Measurements from ENCODE around the gene FAM9C.
A peak's percentile ranks its signal among the peaks of the same experiment; 100 is the strongest.
"Not testable (repeated sequence)": the region's sequence is repeated elsewhere in the genome, so short reads cannot be mapped to it uniquely, and the experiment has no call there.

The FAM9C gene

DNA sequence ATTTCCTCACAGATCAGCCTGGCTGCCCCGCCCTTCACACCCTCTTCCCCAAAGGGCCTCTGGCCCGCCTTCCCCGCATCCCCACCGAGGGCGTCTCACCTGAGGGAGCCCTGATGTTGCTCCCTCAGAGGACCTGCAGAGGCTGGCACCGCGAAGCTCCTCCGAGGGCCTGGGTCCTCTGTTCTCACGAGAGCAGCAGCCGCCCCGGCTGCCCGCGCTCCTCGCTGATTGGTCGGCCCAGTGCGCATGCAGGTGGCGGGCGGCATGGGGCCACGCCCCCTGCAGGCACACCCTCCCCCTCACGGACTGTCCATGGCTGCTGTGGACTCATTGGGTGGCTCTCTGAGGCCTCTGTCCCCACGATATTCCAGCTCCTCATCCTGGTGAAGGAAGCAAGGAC, at the start of gene FAM9C:
FAM9C (minus strand) TSS at position 180 of the 400 bp plus-strand sequence. CDS start 831 bp downstream, outside the sequence.
- no peak for DNase-seq

- no peak for DNase-seq
Measured at GRCh38 chrX:13093529-13094140, 49.2 kb upstream of the FAM9C start.

GRCh38 chrX:13092455-13092941, 48.1 kb upstream of the FAM9C start:
- no peak for DNase-seq

- DNase-seq: peak; percentile 3
Measured at GRCh38 chrX:13091111-13091765, 46.8 kb upstream of the FAM9C start.

DNA sequence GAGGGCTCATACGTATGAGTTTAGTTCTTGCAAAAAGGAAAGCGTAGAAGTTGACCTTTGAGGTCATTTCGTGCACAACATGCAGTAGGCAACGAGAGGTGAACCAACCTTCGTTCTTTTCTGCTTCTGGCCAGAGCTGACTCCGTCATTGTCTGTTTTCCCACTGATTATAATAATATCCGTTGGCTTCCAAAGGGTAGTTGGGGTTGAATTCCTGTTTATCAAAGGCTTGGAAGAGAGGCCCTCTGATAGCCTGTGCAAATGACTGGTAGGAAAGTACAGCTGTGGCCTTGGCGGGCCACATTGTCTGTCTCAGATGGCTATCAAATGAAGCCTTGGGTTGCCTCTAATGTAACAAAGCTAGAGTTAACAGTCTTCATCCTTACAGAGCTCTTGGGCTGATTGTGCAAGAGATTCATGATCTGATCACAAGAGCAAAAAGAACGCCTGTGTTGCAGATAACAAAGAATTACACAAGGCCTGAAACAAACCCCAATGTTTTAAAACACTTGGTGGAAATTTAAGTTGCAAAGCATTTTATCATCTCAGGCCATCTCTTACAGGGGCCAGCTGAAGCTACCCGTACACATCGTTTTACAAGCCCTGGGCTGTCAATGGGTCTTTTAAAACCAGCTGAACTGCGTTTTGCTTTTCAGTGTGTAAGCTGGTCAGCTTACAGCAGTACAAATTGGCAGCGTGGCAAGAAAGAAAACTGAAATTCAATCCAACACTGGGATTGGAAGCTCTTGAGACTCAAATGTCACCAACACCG, 46.1 kb upstream of the FAM9C start:
- DNase-seq: peak; percentile 24

DNA sequence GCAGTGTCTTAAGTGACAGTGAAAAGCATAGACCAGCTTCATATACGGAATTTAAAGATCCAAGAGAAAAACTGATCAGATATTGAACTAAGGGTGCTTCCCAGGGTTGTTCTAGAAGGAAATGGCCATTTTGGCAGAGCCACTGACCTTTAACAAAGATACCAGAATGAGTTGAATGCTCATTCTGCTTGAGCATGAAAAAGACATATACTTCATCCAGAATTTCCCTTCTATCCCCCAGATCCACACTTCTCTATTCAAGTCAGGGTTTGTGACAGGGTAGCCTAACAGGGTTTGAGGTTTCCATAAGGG, 45.6 kb upstream of the FAM9C start:
- no peak for DNase-seq

- no peak for DNase-seq
Measured at GRCh38 chrX:13088156-13088487, 43.7 kb upstream of the FAM9C start.

GRCh38 chrX:13087322-13088155, 43.1 kb upstream of the FAM9C start:
- DNase-seq: peak; percentile 11

DNA sequence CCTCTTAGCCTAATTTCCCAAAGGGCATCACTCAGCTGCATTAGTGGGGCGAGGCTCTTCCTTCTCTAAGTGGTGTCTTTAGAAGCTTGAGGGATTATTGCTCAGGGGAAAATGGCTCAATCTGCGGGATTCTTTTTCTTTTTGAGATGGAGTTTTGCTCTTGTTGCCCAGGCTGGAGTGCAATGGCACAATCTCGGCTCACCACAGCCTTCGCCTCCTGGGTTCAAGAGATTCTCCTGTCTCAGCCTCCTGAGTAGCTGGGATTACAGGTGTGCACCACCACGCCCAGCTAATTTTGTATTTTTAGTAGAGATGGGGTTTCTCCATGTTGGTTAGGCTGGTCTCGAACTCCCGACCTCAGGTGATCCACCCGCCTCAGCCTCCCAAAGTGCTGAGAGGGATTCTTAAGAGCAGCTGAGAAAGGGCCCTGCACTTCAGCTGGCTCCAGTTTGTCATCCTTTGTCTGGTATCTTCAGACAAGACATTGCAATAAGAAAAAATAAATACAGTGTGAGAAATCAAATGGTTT, 42.4 kb upstream of the FAM9C start:
- DNase-seq: not testable (repeated sequence)

DNA sequence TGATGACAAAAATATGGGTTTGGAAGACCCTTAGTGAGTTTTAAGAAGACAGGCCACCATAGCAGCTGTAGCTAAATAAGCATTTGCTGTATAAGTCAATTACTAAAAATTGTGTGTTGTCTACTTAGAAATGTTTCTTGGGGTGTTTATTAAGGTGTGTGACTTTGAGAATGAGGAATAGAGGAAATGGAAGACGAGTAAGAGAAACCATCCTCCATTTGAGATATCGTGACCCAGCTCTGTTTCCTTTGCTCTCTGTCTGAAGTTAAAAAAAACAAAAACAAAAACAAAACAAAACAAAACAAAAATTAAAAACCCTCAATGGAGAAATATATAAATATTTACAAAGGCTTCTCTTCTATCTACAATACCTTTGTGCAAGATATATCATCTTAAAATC, 41.7 kb upstream of the FAM9C start:
- DNase-seq: no peak

DNA sequence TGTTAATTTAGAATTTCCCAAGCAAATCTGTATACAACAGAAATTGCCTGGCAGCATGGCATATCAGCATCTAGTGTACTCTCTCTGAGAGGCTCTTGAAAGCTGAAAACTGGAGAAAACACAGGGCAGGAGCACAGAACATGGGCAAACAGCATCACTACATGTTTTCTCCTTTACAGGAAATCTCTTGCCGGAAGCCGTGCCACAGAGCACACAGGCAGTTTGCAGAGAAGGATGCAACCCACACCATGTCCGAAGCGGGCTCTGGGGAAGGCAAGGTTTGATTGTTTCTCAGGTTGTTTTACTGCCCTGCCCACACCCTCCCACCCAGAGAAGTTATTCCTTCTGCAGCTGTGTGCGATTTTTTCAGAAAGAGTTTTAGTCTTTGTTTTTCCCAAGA, 41.1 kb upstream of the FAM9C start:
- DNase-seq: no peak

GRCh38 chrX:13084611-13085010, 40.2 kb upstream of the FAM9C start:
- DNase-seq: no peak

DNA sequence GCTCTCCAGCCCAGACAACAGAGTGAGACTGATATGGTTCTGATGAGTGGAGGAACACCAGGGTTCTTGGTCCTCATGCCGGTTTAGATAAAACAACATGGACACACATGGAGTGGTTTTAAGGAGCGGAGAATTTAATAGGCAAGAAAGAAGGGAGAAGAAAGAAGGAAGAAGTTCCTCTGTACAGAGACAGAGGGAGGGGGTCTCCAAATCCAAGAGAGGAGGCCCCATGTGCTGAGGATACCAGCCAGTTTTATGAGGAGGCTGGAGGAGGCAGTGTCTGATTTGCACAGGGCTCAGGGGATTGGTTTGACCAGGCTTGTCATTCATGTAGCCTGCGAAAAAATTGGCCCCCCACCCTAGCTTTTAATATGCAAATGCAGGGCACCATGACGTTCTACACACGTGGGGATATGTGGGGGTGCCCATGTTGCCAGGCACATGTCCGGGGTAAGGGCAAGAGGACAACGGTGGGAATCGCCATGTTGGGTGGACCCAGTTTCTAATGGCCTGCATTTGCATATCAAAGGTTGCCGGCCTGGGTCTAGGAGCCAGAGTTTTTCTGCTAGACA, 39.4 kb upstream of the FAM9C start:
- not testable (repeated sequence) for DNase-seq

- no peak for DNase-seq
Measured at GRCh38 chrX:13082206-13083065, 38.0 kb upstream of the FAM9C start.

GRCh38 chrX:13081395-13082205, 37.2 kb upstream of the FAM9C start:
- peak; percentile 5 for DNase-seq

DNA sequence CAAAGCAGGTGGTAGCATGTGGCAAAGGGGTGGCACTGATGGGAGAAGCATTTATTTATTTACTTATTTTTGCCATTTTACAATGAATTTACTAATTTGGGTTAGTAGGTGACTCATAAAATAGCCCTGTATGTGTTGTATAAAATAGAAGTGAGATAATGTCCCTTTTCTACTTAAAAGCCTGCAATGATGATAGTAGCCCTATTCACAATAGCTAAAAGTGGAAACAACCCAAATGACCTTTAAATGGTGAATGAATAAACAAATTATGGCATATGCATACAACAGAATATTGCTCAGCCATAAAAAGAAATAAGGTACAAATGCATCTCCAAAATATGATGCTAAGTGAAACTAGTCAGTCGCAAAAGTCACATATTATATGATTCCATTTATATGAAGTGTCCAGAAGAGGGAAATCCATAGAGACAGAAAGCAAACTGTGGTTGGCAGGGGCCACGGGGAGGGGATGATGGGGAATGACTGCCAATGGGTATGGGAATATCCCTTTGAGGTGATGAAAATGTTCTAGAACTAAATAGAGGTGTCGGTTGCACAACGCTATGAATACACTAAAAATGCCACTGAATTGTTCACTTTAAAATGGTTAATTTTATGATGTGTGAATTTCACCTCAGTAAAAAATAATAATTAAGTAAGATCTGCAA, 35.8 kb upstream of the FAM9C start:
- DNase-seq: no peak

GRCh38 chrX:13078739-13079444, 34.5 kb upstream of the FAM9C start:
- peak; percentile 1 for DNase-seq

GRCh38 chrX:13077168-13077567, 32.7 kb upstream of the FAM9C start:
- no peak for DNase-seq

- no peak for DNase-seq
Measured at GRCh38 chrX:13076176-13076961, 31.9 kb upstream of the FAM9C start.

Data from midbrain (tissue), 1 donor.